Ureter (tissue), 1 donor: Measurements from ENCODE around the gene SEC14L3. TPM values are rescaled to one million over a fixed set of nuclear protein-coding genes. Genes with fewer than 3 reads are reported as not detected.

ENCODE experiments used
- DNase-seq: peaks from one replicate; pipeline ENCODE4 v3.0.0-alpha.2; 2020; ENCODE audit warnings: low spot score
- total RNA-seq: library from RNA; stranded (reverse); gene quantifications from one replicate; pipeline ENCODE4 v1.2.4, GENCODE V29; 2023
- donor health status: DM: yes; HTN: yes; CAD: no.

SEC14L3 gene
- total RNA-seq, 1 donor from 2014 or later = not detected

GRCh38 chr22:30444632-30445437, 27.0 kb downstream of the SEC14L3 start:
- no peak for DNase-seq

- no peak for DNase-seq
These were observed 30.7 kb downstream of the SEC14L3 start for GRCh38 chr22:30441088-30441487.

GRCh38 chr22:30439836-30440235, 32.0 kb downstream of the SEC14L3 start:
- DNase-seq = no peak

GRCh38 chr22:30439226-30439625, 32.6 kb downstream of the SEC14L3 start:
- DNase-seq = no peak

- DNase-seq = no peak
These were observed 33.3 kb downstream of the SEC14L3 start for GRCh38 chr22:30438559-30438958.

GRCh38 chr22:30436196-30436595, 35.6 kb downstream of the SEC14L3 start:
- DNase-seq = no peak

- DNase-seq = no peak
These were observed 36.1 kb downstream of the SEC14L3 start for GRCh38 chr22:30435674-30436126.

- DNase-seq = no peak
These were observed 37.0 kb downstream of the SEC14L3 start for GRCh38 chr22:30434843-30435242.

GRCh38 chr22:30433773-30434172, 38.0 kb downstream of the SEC14L3 start:
- no peak for DNase-seq

- no peak for DNase-seq
These were observed 38.6 kb downstream of the SEC14L3 start for GRCh38 chr22:30433227-30433626.

- DNase-seq = no peak
These were observed 39.3 kb downstream of the SEC14L3 start for GRCh38 chr22:30432520-30432919.

GRCh38 chr22:30432096-30432495, 39.7 kb downstream of the SEC14L3 start:
- DNase-seq = no peak

- DNase-seq = no peak
These were observed 40.9 kb downstream of the SEC14L3 start for GRCh38 chr22:30430933-30431332.

GRCh38 chr22:30429887-30430286, 41.9 kb downstream of the SEC14L3 start:
- no peak for DNase-seq

GRCh38 chr22:30427871-30428270, 43.9 kb downstream of the SEC14L3 start:
- DNase-seq = no peak

GRCh38 chr22:30426388-30427353, 45.1 kb downstream of the SEC14L3 start:
- peak; percentile 90 for DNase-seq

GRCh38 chr22:30425616-30426387, 46.0 kb downstream of the SEC14L3 start, which contains the start of gene MTFP1:
Gene MTFP1 (plus strand): TSS chr22:30425768. CDS start chr22:30425880, 112 bp downstream.
- peak; percentile 60 for DNase-seq

- no peak for DNase-seq
These were observed 46.5 kb downstream of the SEC14L3 start for GRCh38 chr22:30425327-30425615.

- DNase-seq = no peak
These were observed 47.1 kb downstream of the SEC14L3 start for GRCh38 chr22:30424534-30425326.

GRCh38 chr22:30423959-30424533, 47.8 kb downstream of the SEC14L3 start:
- peak; percentile 99 for DNase-seq
